K562 (cell line): ENCODE measurements around the gene LRRC10. TPM values are rescaled to one million over a fixed set of nuclear protein-coding genes. Genes with fewer than 3 reads are reported as not detected.
A peak's percentile ranks its signal among the peaks of the same experiment; 100 is the strongest.

Source experiments
- HMG20B ChIP-seq: fragments of 250-450 bp; sonication (Bioruptor Pico); IDR thresholded peaks from 2 replicates; pipeline ENCODE4 v1.5.0; 2021; ENCODE audit warnings: mild to moderate bottlenecking
- NFIX ChIP-seq: fragments of 250-450 bp; sonication (Bioruptor Pico); IDR thresholded peaks from 2 replicates; pipeline ENCODE4 v1.4.0; 2020; ENCODE audit warnings: low read depth, mild to moderate bottlenecking, moderate library complexity
- NR2C1 ChIP-seq, 2 experiments: fragments of 450-650 bp; IDR thresholded peaks; 2 replicates each; pipeline ENCODE4 v1.6.1; 2017; ENCODE audit warnings: mild to moderate bottlenecking in 2 of 2, antibody characterized with exemption in 1 of 2, inconsistent platforms in 1 of 2, missing compliant biosample characterization in 1 of 2, missing genetic modification characterization in 1 of 2
- ZNF134 ChIP-seq: fragments of 250-450 bp; sonication (Bioruptor Pico); conservative IDR thresholded peaks from 2 replicates; pipeline ENCODE4 v1.4.0; 2020
- ZNF41 ChIP-seq: fragments of 250-450 bp; sonication (Bioruptor Pico); conservative IDR thresholded peaks from 2 replicates; pipeline ENCODE4 v1.4.0; 2020; ENCODE audit warnings: mild to moderate bottlenecking
- polyA plus RNA-seq, 8 experiments: library from polyadenylated mRNA; depleted of rRNA in 4 of 8; stranded (reverse) in 5 of 8; unstranded in 3 of 8; fragments of >200 nt; fragmentation: Nextera tagmentation in 2 of 8; fragmentation: Illumina TruSeq in 1 of 8; extraction: Ambion mirVana in 2 of 8; extraction: Trizol in 1 of 8; gene quantifications; 2 replicates each; pipeline versions ENCODE4 v1.2.1 to v1.2.3, GENCODE V29; 2011 to 2014; ENCODE audit warnings: inconsistent platforms in 1 of 8, missing spikeins in 1 of 8
- total RNA-seq, 7 experiments: library from RNA; depleted of rRNA in 6 of 7; stranded (reverse); fragments of >200 nt in 6 of 7; fragmentation: Illumina TruSeq in 2 of 7; extraction: Trizol in 2 of 7; gene quantifications; 2 replicates each; pipeline versions ENCODE4 v1.2.1 to v1.2.3, GENCODE V29; 2011 to 2021; ENCODE audit warnings: low replicate concordance in 1 of 7
- TF ChIP-seq, protein P1 (sequence below), 3 experiments: fragments of 200-800 bp in 1 of 3; fragments of 250-450 bp in 1 of 3; fragments of 450-650 bp in 1 of 3; sonication (Bioruptor Pico) in 1 of 3; sonication (Bioruptor generic) in 1 of 3; formaldehyde crosslinking in 1 of 3; IDR thresholded peaks; 2 replicates each; pipeline versions ENCODE4 v1.6.1 to v1.8.0; 2016 to 2022; ENCODE audit warnings: mild to moderate bottlenecking in 2 of 3, missing genetic modification characterization in 2 of 3, missing compliant biosample characterization in 1 of 3, moderate library complexity in 1 of 3

The LRRC10 gene
- total and polyA plus RNA-seq, 9 of the 15 experiments (the other 6 are each of a cell fraction or from before 2014, with no cell fraction given) = 0.09 TPM; not detected in 8

DNA sequence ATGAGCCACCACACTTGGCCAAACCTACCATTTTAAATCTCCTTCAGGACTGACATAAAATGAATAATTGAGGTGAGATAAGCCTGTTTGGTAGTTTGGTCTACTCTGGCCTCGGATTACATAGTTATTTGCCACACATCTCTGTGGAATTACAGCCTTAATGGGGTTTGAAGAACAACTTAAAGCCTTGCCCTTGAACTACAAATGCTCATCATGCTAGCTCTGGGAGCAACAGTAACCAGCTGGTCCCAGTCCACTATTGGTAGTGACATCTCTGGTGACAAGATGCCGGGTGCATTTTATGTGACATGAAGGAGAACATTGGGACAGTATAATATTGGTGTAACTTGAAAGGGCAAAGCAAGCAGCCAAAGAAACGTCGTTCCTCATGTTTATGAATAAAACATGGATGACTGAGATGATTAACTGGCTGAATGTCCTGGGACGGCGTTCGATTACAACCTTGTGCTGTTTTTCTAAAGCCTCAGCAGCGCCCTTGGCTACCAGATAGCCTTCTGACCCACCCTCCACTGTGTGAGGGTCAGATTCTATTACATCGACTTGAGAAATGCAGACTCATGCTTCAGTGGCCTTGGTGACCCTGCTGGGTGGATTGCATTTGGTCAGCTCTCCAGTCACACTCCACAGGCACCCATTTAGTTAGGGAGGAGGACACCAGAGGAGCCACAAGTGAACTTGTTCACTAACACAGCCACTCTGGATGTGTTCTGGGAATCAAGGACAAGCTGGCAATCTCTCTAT is 46.9 kb upstream of the LRRC10 start (continued):
- TF ChIP-seq NR2C1 (IDR thresholded peaks at IDR 0.05) (peak; percentile 44; the same call in 1 of the 2 replicates), NR2C1 (tag; IDR thresholded peaks at IDR 0.05) (peak; percentile 15; the same call in 1 of the 2 replicates), NFIX (no peak), ZNF134 (CRISPR knock-in tag) (no peak), ZNF41 (CRISPR knock-in tag) (no peak), HMG20B (no peak)
- TF ChIP-seq, protein P1, sequence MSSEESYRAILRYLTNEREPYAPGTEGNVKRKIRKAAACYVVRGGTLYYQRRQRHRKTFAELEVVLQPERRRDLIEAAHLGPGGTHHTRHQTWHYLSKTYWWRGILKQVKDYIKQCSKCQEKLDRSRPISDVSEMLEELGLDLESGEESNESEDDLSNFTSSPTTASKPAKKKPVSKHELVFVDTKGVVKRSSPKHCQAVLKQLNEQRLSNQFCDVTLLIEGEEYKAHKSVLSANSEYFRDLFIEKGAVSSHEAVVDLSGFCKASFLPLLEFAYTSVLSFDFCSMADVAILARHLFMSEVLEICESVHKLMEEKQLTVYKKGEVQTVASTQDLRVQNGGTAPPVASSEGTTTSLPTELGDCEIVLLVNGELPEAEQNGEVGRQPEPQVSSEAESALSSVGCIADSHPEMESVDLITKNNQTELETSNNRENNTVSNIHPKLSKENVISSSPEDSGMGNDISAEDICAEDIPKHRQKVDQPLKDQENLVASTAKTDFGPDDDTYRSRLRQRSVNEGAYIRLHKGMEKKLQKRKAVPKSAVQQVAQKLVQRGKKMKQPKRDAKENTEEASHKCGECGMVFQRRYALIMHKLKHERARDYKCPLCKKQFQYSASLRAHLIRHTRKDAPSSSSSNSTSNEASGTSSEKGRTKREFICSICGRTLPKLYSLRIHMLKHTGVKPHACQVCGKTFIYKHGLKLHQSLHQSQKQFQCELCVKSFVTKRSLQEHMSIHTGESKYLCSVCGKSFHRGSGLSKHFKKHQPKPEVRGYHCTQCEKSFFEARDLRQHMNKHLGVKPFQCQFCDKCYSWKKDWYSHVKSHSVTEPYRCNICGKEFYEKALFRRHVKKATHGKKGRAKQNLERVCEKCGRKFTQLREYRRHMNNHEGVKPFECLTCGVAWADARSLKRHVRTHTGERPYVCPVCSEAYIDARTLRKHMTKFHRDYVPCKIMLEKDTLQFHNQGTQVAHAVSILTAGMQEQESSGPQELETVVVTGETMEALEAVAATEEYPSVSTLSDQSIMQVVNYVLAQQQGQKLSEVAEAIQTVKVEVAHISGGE (CRISPR knock-in tag; IDR thresholded peaks at IDR 0.05) = 0 out of 6 replicates have a peak, but pooled peaks of 1 of the 3 experiments have one; percentile 12
